ENCODE data around the gene ACR.
A peak's percentile ranks its signal among the peaks of the same experiment; 100 is the strongest.

Gene ACR

DNA sequence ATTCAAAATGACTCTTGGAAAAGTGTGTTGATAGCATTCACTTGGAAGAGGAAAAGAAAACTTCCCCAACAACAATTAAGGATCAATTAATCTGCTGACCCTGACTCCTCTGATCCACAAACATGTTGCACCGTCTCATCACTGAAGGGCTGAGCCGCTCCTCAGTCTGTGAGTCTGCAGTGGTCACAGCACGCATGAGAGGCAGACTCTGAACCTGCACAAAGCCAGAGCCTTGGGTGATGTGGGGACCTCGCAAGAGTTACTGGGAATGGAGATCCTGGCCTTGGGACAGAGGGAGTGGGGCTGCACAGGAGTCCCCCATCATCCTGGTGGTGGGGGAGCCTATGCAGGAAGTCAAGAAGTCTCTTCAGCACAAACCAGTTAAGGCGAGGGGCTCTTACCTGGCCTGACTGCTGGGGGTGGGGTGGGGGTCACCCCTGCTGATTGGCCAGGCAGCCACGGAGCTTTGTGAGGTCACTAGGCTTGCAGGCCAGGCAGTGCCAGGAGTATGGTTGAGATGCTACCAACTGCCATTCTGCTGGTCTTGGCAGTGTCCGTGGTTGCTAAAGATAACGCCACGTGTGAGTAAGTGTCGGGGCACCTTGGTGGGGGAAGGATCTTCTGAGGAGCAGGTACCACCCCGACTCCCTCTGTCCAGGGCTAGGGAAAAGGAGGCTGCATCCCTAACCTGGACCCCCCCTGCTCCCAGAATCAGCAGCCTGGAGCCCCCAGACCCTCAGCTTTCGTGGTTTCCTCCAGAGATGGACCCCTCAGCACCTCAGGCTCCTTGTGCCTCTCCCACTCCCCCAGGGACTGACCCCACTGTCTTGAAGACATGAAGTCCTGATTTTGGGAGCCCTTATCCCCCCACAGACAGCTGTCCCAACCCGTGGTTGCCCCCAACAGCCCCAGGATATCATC is at the start of gene ACR:
Gene ACR (plus strand): TSS at position 477 of the 921 bp plus-strand sequence. CDS start 32 bp downstream, at position 509.
- DNase-seq, result no peak

DNA sequence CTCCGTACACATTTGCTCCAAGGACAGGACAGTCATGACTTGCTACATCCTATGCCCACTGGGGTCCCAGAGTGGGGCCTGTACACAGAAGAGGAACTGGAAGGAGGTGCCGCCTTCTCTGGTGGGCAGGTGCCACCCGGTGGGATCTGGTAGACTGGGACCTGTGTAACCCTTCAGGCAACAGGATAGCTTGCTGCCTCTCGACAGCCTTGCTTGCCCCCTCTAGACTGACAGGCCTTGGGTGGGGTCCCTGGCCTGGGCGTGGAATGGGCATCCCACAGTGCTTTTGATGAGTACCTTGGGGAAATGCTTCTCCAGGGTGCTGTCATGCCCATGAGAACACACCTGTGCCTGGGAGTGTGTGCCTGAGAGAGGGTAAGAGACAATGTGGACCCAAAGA is 49.6 kb upstream of the ACR start:
- no peak for DNase-seq

DNA sequence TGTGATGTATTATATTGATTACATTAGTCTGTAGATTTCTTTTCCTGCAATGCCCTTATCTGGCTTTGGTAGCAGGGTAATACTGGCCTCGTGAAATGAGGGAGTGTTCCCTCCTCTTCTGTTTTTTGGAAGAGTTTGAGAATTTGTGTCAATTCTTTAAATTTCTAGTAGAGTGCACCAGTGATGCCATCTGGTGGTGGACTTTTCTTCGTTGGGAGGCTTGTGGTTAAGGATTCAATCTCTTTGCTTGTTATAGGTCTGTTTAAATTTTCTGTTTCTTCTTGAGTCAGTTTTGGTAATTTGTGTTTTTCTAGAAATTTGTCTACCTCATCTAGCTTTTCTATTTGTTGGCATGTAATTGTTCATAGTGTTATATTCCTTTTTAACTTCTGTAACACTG is 46.5 kb upstream of the ACR start:
- DNase-seq, result peak; percentile 45

DNA sequence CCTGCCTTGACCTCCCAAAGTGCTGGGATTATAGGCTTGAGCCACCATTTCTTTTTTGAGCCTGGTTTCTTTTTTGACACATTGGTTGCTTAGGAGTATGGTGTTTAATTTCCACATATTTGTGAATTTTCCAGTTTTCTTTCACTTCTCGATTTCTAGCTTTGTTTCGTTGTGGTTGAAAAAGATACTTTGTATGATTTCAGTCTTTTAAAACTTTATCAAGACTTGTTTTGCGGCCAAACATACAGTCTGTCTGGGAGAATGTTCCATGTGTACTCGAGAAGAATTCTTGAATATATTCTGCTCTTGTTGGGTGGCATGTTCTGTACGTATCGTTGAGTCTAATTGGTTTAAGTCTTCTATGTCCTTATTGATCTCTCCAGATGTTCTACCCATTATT is 44.5 kb upstream of the ACR start:
- no peak for DNase-seq

DNA sequence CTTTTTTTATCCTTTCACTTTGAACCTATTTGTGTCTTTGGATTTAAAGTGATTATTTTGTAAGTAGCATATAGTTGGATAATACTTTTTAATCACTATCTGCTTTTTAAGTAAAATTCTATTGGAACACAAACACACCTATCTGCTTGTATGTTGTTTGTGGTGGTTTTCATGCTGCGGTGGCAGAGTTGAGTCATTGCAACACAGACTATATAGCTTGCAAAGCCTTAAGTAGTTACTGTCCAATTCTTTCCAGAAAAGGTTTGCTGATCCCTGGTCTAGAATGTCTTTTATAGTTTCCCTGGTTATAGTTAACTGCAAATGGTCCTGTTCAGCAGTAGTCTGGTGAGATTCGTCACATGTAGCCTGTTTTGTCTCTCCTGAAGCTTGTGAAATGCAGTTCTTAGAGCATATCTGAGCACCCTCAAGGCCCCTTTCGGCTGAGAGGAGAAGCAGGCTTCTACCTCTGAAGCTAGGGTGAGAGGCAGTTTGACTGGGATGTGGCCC is 43.9 kb upstream of the ACR start:
- no peak for DNase-seq

DNA sequence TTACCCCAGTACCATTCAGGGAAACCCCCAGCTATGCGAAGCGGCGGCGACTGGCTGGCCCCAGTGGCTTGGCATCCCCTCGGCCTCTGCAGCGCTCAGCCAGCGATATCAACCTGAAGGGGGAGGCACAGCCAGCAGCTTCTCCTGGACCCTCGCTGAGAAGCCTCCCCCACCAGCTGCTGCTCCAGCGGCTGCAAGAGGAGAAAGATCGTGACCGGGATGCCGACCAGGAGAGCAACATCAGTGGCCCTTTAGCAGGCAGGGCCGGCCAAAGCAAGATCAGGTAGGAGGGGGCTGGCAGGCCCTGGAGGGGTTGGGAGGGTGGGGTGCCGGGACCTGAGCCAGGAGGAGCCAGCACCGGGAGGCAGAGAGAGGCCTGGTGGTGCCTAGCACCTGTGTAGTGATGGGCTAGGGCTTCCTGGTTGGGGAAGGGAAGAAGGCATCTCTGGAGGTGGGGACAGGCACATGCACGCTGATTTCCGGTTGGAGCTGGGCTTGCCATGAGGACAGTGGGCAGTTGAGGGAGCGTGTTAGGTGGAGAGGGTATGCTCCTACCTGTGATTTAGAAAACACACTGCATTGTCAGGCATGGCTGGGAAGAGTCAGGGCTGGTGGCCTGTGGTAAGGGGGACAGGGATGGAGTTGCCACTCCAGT is 43.1 kb upstream of the ACR start:
- no peak for DNase-seq

DNA sequence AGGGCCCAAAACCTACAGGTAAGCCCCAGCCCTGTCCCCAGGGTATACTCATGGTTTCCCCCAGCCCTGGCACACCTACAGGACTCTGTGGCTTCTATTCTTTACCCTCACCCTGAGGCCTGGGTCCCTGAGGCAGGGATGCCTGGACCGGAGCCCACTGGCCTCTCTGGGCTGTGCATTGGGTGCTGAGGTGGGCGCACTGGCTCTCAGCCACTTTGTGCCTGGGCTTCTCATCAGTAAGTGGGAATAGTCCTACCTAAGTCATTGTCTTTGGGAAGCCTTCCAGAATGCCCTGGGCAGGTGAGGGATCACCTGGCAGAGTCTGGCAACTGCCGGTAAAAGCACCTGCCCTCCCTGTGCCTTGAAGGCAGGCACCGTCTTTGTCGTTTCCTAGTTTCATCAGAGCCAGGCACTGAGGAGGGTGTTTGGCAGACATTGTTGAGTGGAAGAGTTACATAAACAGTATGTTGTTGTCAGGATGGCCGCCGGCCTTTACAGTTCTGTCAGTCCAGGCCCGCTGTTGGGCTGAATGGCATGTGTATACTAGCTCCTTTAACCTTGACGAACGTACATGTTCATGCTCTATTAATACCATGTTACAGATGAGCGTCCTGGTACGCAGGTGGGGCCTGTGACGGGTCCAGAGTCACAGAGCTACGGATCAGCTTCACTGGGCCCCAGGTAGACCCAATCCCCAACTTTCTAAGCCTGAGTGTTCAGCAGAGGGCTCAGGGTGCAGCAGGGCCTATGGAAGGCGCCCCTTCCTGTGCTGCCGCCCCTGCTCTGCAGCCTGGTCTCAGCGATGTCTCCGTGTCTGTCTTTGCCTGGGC is 42.4 kb upstream of the ACR start:
- DNase-seq, result no peak

DNA sequence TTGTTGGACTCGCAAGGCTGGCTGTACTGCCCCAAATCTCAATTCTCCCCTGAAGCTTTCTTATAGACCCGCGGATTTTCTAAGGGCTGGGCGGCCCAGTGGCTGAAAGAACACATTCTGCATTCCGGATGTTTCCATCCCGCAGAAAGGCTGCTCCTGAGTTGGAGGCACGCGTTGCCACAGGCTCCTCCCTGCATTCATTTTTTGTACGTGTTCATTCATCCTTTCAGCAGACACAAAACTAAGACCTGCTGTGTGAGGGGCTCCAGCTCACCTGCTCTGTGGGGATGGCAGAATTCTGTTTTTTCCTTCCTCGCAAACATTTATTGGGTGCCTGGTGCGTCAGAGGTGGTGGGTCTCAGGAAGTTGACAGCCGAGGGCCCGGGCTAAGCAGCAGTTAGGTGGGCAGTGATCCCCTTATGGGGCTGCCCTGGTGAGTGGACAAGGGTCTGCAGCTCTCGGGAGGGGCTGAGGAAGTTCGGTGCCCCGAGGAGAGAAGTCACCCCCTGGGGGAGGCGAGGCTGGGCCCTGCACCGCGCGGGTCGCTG is 41.7 kb upstream of the ACR start:
- DNase-seq, result no peak

DNA sequence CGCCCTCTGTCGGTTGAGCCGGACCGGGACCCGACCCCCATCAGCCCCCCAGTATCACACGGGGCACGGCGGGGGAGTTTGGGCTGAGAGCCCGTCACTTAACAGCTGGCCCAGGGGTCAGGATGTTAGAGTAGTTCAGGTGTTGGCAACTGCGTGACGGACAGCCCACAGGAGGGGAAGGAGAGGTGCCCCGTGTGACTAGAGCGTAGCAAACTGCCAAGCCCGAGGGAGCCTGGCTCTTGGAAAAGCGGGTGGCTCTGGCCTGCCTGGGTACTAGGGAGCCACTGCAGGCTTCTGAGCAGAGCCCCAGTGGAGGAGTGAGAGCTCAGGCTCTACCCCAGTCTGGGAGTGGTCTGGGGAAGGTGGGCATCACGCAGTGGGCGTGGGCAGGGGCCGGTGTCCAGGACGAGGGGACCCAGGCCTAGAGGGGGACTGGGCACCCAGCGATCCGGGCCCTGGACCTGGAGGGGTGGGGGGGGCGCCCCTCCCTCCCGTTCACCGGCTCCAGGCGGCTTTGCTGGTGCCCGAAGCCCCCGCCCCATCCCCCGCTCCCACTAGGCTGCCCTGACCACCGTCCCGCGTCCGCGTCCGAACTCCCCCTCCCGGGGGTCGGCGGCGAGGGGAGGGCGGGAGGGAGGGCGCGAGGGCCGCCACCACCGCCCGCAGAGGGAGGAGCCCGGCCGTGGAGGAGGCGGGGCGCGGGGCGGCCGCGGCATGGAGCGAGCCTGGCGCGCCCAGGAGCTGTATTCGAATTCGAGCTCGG is 41.0 kb upstream of the ACR start:
- DNase-seq, result no peak

DNA sequence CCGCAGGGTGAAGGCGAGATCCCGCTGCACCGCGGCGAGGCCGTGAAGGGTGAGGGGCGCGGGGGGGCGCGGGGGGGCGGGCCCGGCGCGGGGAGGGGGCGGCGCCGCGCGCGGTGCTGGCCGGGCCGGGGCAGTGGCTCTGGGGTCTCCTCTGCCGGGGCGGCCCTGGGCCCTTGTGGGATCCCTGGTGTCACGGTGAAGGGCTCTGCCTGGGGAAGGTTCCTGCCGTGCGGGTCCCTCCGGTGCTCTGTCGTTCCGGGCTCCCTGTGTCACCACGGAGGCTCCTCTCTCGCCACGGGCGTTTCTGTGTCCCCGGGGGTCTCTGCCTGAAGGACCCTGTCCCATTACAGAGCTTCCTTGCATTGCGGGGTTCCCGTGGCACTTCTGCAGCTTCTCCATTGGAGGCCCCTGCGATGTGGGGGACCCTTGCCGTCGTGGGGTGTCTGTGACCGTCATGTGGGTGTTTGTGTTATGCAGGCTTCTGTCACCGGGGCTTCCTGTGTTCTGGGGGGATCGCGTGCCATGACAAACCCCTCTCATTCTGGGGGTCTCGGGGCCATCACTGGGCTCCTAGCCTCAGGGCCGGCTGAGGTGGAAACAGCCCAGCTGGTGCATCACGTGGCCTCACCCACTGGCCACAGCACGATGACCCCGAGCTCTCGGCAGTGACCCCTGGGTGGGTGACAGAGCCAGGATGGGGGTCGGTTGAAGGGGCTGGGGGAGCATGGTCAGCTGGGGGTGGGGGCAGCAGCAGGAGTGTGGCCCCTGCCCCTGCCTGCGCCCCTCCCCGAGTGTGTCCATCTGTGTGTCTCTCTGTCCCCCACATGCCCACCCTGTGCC is 40.1 kb upstream of the ACR start:
- DNase-seq, result no peak

DNA sequence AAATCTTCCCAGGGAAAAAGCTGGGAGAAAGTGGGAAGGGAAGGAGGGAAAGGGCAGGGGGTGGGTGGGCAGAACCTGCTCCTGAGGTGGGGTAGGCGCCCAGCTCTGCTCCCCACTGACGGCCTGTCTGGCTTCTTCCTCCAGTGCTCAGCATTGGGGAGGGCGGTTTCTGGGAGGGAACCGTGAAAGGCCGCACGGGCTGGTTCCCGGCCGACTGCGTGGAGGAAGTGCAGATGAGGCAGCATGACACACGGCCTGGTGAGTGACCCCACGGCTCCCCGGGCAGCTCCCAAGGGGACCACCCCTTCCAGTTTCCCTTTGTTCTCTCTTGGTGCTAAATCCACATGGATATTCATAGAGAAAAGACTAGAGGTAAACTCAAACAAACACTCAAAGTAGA is 39.5 kb upstream of the ACR start:
- DNase-seq, result no peak

DNA sequence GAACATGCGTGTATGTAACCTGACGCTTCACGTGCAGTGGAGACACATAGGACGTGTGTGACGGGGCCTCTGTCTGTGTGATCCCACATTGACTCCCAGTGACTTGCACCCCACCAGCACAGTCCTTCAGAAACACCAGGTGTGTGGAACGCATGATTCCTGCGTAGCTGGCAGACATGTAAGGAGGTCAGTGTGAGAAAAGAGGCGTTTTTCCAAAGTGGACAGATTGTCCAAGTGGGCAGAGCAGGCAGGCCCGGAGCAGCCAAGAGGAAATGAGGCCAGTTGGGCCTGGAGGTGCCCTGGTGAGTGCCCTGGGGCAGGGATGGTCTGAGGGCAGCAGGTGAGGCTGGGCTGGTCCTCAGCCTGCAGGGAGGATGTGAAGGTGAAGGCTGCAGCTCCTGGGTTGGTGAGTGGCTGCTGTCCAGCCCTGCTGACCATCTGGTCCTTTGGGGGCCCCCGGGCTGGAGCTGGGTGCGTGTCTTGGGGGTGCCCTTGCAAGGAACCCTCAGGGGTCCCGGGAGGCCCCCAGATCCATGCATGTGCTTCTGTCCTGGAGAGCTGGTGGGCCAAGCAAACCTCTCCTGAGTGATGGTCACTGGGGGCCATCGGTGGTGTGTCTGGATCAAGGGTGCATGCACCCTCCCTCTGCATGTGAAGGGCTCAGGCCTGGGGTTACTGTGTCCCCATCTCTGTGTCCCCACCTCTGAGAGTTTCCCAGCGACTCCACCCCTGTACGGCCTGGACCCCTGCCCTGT is 38.8 kb upstream of the ACR start:
- DNase-seq, result no peak

DNA sequence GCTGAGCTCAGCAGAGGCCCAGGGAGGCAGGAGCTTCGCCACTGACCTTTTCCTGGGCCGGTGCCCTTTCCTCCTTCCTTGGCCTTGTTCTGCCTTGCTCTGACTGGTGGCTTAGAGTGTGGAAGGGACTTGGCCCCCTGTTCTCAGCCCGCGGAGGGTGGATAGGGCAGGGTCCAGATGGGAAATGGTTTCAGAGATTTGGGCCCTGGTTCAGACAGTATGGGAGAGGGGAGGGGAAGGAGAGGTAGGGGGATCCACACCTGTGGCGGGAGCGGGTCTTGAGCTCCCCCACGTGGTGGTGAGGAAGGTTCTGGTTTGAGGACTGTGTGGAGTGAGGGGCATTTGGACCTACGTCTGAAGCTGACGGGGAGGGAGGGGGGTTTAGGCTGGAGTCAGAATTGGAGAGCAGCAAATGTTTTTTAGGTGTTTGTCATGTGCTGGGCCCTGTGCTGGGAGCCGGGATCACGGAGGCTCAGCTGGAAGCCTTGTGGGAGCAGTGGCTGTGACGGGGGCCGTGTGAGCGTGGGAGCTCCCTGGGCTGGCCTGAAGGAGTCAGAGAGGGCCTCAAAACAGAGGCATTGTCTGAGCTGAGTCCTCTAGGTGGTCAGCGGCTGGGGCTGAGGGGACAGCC is 38.1 kb upstream of the ACR start:
- DNase-seq, result no peak

DNA sequence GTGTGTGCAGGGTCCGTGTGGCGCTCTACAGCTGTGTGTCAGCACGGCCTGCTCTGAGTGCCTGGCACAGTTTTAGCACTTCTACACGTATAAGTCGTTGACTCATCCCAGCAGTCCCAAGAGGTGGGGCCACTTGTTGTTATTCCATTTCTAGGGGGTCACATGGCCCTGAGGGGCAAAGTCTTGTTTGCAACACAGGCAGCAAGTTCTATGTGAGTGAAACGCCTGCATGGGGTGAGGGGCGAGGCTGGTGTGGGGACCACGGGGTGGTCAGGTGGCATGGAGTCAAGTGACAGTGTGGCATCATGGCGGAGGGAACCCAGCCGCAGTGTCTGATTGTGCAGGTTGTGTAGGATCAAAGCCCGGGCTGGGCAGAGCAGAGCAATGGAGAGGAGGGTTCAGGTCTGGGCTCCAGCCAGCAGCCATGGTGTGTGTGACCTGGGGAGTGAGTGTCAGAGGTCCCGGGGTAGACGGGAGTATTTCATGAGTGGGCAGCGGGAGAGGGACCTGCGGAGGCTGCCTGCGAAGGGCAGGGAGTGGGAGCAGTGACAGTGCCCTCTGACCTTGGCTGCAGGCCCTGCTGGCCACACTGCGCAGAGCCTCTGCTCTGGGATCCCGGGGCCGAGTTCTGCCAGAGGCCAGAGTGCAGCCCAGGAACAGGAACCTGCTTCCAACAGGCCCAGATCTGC is 37.5 kb upstream of the ACR start:
- DNase-seq, result no peak

DNA sequence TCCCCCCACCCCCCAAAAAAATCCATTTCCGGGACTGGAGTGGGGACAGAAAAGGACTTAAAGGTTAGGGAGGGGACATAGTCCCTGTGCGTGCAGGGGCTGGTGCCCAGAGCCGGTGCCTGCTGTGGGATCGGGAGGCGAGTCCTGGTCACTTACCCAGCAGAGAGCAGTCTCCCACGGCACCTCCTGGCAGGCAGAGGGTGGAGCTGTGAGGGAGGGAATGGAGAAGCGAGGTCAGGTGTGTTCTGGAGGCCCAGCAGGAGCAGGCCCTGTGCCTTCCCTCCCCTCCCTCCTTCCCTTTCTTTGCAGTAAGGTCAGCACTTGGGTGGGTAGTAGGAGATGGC is 37.0 kb upstream of the ACR start:
- DNase-seq, result no peak

DNA sequence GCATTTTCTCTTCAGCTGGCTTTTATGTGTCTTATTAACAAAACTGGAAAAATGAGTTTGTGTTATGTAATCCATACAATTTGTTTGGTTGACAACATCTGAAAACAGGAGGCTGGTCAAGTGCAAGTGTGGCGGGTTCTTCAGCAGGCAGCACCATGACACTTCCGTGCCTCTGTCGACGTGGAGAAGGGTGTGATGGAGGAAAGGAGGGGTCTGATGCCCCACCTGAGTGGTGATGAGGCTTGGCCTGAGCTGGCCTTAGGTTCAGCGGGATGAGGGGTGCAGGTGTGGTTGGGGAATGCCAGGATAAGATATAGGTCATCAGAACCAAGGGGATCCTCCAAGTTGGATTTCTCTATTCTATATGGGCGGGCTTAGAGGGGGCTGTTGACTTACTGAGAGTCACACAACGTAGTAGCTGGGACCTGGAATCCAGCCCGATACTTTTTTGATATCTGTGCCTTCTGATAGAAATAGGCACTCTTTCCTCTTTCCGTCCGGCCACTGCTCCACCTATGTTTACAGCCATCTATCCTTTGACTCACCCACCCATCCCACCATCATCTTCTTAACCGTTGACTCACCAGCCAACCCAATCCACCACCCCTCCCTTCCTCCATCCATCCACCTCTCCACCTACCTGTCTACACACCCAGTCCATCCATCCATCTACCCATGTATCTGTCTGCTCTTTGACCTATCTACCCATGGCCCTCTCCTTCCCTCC is 36.4 kb upstream of the ACR start:
- DNase-seq, result no peak

DNA sequence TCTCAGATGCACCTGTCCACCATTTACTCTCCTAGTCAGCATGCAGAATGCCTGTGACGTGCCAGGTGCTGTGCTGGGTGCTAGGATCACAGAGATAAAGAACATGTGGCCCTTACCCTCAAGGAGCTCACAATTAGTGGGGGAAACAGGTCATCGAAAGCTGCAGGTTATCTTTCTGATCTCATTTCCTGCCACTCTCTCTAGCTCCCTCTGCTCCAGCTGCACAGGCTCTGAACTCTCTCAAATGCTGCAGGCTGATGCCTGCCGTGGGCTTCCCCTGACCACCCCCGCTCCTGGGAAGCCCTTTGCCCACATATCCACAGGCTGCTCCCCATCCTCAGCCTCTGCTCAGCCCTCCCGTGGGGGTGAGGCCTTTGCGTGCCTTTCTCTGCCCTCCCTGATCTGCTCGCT is 35.7 kb upstream of the ACR start:
- DNase-seq, result peak; percentile 4

DNA sequence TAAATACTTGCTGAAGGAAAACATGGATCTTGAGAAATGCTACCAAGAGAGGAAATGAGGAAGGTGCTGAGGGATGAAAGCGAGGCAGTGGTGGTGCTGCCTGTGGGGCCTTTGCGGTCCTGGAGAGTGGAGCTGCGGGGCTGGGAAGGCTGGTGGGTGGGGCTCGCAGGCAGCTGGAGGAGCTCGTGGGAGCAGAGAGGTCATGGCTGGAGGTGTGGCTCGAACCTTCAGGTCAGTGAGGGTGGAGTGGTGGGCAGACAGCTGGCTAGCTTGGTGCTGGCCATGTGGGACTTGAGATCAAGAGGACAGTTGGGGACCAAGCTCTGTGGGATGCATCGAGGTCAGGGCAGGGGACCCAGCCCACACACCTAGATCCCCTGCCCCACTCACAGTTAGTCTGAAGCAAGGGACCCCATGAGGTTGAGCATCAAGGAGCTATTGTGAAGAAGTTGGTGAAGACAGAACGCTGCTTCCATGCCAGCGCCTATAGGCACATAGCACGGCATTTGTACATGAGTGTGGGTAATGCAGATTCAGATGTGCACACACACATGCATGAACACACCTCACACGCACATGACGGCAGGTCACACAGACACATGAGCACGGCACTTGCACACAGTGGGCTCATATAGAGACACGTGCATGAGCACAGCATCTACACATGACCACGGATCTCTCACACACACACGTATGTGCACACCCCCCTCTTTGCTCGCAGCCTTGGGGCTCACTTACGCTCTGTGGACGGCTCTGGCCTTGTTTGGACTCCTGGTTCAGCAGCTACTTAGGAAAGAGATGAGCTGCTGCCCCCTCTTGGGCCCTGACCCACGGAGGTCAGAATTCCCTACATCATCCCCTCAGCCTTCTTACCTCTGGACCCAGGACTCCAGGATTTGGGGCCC is 34.9 kb upstream of the ACR start:
- DNase-seq, result no peak
